Dermis lymphatic vessel endothelial cell (primary cell): Measurements from ENCODE around the gene TP53TG3E. TPM values are rescaled to one million over a fixed set of nuclear protein-coding genes. Genes with fewer than 3 reads are reported as not detected.

ENCODE experiments used
- total RNA-seq: library from RNA; depleted of rRNA; stranded (reverse); fragments of >200 nt; gene quantifications from 2 replicates; pipeline ENCODE4 v1.2.1, GENCODE V29; 2014

The TP53TG3E gene, protein sequence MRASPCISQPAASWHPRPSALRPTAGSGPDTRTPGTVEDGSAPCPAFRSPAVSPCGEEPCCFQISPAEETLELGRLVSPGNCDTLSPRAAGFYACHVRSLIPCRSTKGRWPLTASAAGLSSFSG
- not detected in 2 replicates for total RNA-seq

GRCh38 chr16:33304006-33304405, at the start of gene TP53TG3E:
Gene TP53TG3E, plus strand, starts transcription at chr16:33304306. Its CDS starts 68 bp downstream, at chr16:33304374.

Other genes starting within 250 kb of the TP53TG3E start
- not detected in 2 replicates for gene TP53TG3C, start 110.1 kb upstream of the TP53TG3E start, total RNA-seq
- gene TP53TG3B, start 56.5 kb downstream of the TP53TG3E start, total RNA-seq = not detected in 2 replicates
- gene TP53TG3F, start 155.3 kb downstream of the TP53TG3E start, total RNA-seq = not detected in 2 replicates